Measurements from ENCODE around the gene ID3. TPM values are rescaled to one million over a fixed set of nuclear protein-coding genes. Genes with fewer than 3 reads are reported as not detected.

Gene ID3
- total and polyA plus RNA-seq, 9 of the 15 experiments (the other 6 are each of a cell fraction or from before 2014, with no cell fraction given): 6.8 to 59.8 (median 23.5) TPM

DNA sequence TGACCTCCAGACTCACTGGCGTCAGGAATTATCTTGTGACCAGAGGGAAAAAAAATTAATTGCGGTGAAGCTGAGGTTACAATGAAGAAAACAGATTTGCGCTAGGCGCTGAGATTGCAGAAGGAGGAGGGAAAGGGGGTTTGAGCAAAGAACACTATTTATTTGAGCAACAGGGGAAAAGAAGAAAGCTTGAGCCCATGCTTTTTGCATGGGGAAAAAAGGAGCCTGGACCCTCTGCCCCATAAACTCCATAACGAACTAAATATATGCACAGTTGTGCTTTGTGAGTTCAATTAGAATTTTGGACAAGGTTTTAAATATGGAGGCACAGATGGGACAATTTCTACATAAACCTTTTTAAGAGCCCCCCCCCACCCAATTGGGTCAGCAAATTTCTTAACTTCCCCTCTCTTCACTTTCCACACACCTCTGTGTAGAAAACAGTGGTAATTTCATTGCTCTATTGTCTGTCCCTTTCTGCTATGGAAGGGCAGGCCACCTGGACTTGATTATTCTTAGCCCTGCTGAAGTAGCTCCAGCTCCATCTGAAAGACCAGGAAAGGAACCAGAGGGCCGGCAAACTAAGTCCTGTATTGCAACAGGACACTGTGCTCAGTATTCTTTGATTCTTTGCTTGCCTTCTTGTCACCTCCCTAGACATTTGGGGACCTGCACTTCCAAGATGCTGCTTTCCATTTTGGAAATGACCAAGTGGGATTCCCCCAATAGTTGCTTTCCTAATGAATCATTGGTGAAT lies 862 bp upstream of the ID3 start (continued):
- TF ChIP-seq, protein P1, sequence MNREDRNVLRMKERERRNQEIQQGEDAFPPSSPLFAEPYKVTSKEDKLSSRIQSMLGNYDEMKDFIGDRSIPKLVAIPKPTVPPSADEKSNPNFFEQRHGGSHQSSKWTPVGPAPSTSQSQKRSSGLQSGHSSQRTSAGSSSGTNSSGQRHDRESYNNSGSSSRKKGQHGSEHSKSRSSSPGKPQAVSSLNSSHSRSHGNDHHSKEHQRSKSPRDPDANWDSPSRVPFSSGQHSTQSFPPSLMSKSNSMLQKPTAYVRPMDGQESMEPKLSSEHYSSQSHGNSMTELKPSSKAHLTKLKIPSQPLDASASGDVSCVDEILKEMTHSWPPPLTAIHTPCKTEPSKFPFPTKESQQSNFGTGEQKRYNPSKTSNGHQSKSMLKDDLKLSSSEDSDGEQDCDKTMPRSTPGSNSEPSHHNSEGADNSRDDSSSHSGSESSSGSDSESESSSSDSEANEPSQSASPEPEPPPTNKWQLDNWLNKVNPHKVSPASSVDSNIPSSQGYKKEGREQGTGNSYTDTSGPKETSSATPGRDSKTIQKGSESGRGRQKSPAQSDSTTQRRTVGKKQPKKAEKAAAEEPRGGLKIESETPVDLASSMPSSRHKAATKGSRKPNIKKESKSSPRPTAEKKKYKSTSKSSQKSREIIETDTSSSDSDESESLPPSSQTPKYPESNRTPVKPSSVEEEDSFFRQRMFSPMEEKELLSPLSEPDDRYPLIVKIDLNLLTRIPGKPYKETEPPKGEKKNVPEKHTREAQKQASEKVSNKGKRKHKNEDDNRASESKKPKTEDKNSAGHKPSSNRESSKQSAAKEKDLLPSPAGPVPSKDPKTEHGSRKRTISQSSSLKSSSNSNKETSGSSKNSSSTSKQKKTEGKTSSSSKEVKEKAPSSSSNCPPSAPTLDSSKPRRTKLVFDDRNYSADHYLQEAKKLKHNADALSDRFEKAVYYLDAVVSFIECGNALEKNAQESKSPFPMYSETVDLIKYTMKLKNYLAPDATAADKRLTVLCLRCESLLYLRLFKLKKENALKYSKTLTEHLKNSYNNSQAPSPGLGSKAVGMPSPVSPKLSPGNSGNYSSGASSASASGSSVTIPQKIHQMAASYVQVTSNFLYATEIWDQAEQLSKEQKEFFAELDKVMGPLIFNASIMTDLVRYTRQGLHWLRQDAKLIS (CRISPR knock-in tag; IDR thresholded peaks at IDR 0.05): no peak
- TF ChIP-seq ZNF57 (CRISPR knock-in tag; IDR thresholded peaks at IDR 0.05) (no peak), ESRRA (IDR thresholded peaks at IDR 0.05; ENCODE audit: borderline replicate concordance, low read depth) (peak; percentile 9; the same call in 1 of the 2 replicates), GABPB1 (CRISPR knock-in tag; IDR thresholded peaks at IDR 0.05) (no peak), RBBP5 (IDR thresholded peaks at IDR 0.05; ENCODE audit: borderline replicate concordance, insufficient read depth, low read length, poor library complexity, severe bottlenecking) (no peak), CEBPB (tag; IDR thresholded peaks at IDR 0.05) (no peak), PHB2 (IDR thresholded peaks at IDR 0.05; ENCODE audit: low read depth) (no peak), SNIP1 (IDR thresholded peaks at IDR 0.05; ENCODE audit: low read depth) (no peak), RHOXF2B (CRISPR knock-in tag; conservative IDR thresholded peaks at IDR 0.05) (no peak), CHCHD3 (CRISPR knock-in tag; IDR thresholded peaks at IDR 0.05) (no peak), NR2C1 (IDR thresholded peaks at IDR 0.05) (no peak), NR2C1 (tag; IDR thresholded peaks at IDR 0.05) (no peak), EZH2 (IDR thresholded peaks at IDR 0.05; ENCODE audit: borderline replicate concordance, low read depth, low read length) (no peak), ZNF274 (IDR thresholded peaks at IDR 0.05; ENCODE audit: borderline replicate concordance, low read depth, low read length) (no peak), GTF2E2 (tag; IDR thresholded peaks at IDR 0.05) (no peak), LCOR (CRISPR knock-in tag; IDR thresholded peaks at IDR 0.05) (no peak), ZNF146 (CRISPR knock-in tag; IDR thresholded peaks at IDR 0.05; ENCODE audit: unreplicated experiment) (no peak), PHF20 (IDR thresholded peaks at IDR 0.05; ENCODE audit: partially characterized antibody) (no peak)
- TF ChIP-seq, protein P2, sequence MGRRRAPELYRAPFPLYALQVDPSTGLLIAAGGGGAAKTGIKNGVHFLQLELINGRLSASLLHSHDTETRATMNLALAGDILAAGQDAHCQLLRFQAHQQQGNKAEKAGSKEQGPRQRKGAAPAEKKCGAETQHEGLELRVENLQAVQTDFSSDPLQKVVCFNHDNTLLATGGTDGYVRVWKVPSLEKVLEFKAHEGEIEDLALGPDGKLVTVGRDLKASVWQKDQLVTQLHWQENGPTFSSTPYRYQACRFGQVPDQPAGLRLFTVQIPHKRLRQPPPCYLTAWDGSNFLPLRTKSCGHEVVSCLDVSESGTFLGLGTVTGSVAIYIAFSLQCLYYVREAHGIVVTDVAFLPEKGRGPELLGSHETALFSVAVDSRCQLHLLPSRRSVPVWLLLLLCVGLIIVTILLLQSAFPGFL (CRISPR knock-in tag; IDR thresholded peaks at IDR 0.05): no peak
- TF ChIP-seq, protein P3, sequence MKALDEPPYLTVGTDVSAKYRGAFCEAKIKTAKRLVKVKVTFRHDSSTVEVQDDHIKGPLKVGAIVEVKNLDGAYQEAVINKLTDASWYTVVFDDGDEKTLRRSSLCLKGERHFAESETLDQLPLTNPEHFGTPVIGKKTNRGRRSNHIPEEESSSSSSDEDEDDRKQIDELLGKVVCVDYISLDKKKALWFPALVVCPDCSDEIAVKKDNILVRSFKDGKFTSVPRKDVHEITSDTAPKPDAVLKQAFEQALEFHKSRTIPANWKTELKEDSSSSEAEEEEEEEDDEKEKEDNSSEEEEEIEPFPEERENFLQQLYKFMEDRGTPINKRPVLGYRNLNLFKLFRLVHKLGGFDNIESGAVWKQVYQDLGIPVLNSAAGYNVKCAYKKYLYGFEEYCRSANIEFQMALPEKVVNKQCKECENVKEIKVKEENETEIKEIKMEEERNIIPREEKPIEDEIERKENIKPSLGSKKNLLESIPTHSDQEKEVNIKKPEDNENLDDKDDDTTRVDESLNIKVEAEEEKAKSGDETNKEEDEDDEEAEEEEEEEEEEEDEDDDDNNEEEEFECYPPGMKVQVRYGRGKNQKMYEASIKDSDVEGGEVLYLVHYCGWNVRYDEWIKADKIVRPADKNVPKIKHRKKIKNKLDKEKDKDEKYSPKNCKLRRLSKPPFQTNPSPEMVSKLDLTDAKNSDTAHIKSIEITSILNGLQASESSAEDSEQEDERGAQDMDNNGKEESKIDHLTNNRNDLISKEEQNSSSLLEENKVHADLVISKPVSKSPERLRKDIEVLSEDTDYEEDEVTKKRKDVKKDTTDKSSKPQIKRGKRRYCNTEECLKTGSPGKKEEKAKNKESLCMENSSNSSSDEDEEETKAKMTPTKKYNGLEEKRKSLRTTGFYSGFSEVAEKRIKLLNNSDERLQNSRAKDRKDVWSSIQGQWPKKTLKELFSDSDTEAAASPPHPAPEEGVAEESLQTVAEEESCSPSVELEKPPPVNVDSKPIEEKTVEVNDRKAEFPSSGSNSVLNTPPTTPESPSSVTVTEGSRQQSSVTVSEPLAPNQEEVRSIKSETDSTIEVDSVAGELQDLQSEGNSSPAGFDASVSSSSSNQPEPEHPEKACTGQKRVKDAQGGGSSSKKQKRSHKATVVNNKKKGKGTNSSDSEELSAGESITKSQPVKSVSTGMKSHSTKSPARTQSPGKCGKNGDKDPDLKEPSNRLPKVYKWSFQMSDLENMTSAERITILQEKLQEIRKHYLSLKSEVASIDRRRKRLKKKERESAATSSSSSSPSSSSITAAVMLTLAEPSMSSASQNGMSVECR (CRISPR knock-in tag; IDR thresholded peaks at IDR 0.05): no peak
